Transverse colon (tissue), 4 donors: ENCODE measurements around the gene DIAPH3.

ENCODE experiments used
- EP300 ChIP-seq: sonication (generic); formaldehyde crosslinking; IDR thresholded peaks from one replicate; pipeline ENCODE4 v1.6.1; 2017; ENCODE audit warnings: antibody characterized with exemption, low read depth
- POLR2A ChIP-seq: fragments of 450-650 bp; IDR thresholded peaks from one replicate; pipeline ENCODE4 v1.6.1; 2016; ENCODE audit warnings: antibody characterized with exemption, mild to moderate bottlenecking, moderate library complexity
- POLR2AphosphoS5 ChIP-seq, 3 donors: sonication (generic); formaldehyde crosslinking; IDR thresholded peaks; one replicate each; pipeline ENCODE4 v1.6.1; 2016; ENCODE audit warnings: antibody characterized with exemption in 3 of 3
- TF ChIP-seq, protein P1 (sequence below), 5 experiments: fragments of 200-600 bp in 3 of 5; fragments of 450-650 bp in 2 of 5; sonication (generic) in 3 of 5; IDR thresholded peaks; 1 replicate in 2 of 5; 2 replicates in 3 of 5; pipeline ENCODE4 v1.5.1; 2016 to 2017; ENCODE audit warnings: antibody characterized with exemption in 5 of 5, inconsistent platforms in 3 of 5, mild to moderate bottlenecking in 2 of 5, moderate library complexity in 1 of 5

DNA sequence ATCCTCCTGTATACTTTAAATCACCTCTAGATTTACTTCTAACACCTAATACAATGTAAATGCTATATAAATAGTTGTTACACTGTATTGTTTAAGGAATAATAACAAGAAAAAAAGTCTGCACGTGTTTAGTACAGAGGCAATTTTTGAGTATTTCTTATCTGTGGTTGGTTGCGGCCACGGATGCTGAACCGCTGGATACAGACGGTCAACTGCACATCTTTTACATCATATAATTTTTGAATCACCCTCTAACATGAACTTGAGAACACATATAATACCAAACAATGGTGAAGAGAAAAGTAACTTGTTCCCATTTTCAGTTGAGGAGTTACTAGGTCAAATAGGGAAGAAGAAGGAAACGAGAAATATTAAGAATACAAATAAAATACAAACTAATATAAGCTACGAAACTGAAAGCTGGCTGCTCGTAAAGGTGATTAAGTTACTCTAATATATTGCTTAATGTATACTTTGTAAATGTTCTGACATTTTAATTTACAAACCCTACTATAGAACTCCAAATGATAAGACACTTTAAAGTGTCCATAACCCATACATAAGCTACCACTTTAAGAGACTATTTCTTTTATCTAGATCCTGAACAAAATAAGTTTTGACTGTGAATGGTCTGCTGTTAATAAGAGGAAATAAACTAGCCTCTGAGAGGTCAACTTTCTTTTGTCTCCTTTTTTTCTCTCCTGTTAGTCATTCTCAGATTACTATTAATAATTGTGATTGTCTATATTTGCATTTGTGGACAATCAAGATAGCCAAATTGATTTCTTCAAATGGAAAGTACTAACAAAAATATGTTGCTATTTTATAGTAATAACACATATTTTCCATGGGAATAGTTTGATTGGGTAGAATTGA is 457.4 kb downstream of the DIAPH3 start:
- TF ChIP-seq, protein P1, sequence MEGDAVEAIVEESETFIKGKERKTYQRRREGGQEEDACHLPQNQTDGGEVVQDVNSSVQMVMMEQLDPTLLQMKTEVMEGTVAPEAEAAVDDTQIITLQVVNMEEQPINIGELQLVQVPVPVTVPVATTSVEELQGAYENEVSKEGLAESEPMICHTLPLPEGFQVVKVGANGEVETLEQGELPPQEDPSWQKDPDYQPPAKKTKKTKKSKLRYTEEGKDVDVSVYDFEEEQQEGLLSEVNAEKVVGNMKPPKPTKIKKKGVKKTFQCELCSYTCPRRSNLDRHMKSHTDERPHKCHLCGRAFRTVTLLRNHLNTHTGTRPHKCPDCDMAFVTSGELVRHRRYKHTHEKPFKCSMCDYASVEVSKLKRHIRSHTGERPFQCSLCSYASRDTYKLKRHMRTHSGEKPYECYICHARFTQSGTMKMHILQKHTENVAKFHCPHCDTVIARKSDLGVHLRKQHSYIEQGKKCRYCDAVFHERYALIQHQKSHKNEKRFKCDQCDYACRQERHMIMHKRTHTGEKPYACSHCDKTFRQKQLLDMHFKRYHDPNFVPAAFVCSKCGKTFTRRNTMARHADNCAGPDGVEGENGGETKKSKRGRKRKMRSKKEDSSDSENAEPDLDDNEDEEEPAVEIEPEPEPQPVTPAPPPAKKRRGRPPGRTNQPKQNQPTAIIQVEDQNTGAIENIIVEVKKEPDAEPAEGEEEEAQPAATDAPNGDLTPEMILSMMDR (IDR thresholded peaks at IDR 0.05), result no peak
- TF ChIP-seq POLR2A, result no peak
- no peak for TF ChIP-seq EP300
- TF ChIP-seq POLR2AphosphoS5 (IDR thresholded peaks at IDR 0.05), result no peak
